NCI-H774 (cell line): ENCODE measurements around the gene BCAS3.

Source experiments
- DNase-seq: peaks from one replicate; lab custom pipeline; 2025; lab: John Stamatoyannopoulos, UW

Gene BCAS3

DNA sequence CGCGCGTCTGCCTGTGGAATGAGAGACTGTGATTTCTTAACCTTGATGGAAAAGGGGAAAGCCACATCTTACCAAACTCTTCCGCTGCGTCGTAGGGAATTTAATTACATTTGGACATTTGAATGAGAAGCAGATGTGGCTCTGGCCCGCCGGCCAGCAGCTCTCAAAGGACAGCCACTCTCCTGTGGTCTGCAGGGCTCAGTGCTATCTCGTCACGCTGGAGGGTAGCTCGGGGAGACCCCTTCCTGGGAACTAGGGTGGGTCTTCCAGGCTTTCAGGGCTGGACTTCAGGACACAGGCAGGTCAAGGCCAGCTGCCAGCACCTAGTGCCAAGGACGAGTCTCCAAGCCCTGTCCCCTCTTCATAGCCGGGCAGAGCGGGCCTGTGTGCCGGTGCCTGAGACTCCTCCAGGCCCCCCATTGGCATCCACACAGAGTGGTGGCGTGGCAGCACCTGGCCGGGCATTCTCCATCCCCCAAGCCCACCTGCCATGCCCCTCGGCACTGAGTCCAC is 706.1 kb downstream of the BCAS3 start:
- DNase-seq, result no peak

DNA sequence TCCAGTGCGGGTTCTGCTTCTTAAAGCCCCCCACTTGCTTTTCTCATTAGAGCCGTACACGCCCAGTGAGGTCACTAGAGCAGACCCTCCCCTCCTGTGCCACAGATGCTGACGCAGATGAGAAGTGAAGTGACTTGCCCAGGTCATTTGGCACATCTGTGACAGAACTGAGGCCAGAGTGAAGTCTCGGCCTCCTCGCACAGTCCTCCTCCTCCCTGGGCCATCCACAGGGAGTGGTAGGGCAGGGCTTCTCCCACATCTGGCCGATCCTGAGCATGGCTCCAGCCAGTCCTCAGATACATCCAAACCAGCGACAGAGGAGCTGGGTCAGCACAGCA is 706.7 kb downstream of the BCAS3 start:
- no peak for DNase-seq

DNA sequence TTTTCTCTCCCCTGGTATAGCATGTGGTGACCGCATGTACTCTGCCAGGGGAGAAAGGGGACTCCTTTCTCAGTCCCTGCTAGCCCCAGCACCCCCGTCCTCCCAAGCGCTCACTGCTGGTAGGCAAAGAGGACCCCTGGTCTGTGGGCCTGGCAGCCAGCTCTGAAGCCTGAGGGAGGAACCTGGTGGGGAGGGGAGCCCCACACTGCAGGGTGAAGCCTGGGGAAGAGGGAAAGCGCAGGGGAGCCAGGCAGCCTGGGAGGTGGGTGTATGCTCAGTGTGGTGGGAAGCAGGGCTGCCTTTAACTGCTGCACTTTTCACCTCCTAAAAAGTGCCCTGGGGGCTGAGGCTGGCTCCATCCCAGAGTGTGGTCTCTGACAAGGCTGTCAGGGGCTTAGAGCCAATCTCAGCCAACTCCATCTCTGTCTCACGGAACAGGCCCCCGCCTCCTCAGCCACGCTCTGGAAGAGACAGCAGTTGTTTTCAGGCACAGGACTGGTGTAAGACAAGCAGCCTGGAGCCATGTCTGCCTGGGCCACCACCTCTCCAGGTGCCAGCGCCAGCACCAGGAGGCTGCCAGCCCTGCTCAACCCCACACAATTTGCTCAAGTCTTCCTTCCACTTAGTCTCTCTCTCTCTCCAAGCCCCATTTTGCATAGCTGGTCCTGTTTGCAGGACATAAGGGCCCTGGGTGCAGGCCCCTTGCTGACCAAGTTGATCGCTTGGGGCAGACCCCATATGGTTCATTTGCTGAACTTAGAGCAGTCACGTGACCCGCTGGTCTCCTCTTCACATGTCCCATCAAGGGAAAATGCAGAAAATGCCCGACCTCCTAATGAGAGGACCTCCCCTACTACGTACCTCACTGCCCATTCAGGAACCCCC is 707.3 kb downstream of the BCAS3 start:
- DNase-seq, result no peak

DNA sequence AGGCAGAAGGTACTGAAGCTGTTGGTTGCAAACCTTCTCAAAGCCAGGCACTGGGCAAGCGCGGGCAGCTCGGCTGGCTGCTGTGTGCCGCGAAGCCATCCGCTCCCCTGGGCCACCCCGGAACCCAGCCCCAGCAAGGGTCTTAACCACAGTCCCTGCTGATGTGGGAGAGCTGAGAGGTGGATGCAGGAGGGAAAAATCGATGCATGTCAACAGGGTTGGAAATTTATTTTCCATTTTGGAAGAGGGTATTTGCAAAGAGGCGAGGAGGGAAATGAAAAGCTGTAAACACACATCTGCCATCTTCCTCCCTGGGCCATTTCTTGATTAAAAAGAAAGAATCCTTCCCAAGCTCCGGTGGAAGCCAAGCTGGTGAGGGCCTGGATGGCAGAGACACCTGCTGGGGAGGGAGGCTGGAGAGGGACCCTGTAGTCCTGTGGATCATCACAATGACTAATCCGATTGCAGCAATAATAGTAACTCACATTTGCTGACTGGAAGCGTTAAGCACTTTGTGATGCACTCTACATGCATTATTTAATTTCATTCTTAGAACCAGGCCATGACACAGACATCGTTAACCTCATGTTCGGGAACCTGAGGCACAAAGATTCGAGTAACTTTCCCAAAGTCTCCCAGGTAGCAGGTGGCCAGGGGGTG is 708.1 kb downstream of the BCAS3 start:
- DNase-seq, result no peak

DNA sequence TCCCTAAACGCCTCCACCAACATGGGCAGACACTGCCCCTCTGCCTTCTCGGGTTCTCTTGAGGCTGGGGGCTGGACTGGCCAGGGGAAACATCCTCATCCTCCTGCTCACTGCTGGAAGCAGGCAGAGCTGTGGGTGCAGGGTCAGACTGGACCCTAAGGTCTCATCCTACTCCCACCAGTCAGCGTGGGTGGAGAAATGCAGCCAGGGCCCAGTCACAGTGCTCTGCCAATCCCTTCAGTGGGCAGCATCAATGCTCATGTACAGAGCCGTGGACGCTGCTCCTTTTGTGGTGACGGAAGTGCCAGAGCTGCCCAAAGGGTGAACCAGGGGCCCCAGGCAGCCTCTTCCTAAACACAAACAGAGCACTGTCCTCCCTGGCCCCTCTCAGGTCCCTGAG is 708.6 kb downstream of the BCAS3 start:
- no peak for DNase-seq

DNA sequence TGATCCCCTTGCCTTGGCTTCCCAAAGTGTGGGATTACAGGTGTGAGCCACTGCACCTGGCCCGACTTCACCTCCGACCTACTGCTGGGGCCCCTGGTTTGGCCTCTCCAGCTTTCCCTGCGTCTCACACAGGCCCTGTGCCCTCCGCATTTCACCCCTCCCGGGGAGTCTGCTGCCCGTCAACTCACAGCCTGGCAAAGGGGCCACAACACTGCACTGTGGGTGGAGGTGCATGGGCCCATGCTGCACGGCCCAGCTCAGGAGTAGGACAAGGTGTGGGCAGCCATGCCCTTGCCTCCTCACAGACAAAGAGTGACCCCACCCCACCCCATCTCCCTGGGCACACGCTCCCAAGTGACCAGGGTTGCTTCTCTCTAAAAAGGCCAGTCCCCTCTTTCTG is 709.4 kb downstream of the BCAS3 start:
- no peak for DNase-seq

DNA sequence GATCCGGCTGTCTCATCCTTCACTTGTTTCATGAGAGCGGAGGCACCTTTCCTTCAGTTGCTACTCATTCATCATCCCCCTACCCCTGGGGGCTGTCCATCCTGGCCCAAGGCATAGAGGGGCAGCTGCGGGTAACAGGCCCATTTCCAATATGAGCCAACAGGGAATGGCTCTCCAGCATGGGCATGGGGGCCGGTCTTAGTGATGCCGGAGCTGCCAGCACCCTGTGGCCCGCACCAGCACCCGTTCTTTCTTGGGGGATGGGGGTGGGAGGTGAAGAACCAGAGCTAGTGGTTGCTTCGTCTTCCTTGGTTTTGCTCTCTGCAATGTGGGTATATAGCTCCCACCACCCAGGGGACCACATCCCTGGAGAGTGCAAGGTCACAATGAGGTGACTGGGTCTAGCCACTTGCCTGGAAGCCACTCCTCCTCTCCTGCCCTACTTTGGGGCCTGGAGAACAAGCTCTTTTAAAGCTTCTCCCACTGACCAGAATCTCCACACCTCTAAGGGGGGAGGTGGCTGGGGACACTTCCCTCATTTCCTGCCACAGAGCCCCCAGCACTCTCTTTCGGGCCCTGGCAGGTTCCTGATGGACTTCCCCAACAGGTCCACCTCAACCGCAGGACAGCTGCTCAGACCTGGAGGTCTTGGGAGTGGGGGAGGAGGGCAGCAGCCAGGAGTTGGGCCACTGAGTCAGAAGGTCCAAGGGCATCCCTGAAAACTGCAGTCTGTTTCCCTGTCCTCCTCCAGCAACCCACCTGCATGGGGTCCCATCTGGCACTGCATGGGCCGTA is 710.1 kb downstream of the BCAS3 start:
- DNase-seq, result no peak

DNA sequence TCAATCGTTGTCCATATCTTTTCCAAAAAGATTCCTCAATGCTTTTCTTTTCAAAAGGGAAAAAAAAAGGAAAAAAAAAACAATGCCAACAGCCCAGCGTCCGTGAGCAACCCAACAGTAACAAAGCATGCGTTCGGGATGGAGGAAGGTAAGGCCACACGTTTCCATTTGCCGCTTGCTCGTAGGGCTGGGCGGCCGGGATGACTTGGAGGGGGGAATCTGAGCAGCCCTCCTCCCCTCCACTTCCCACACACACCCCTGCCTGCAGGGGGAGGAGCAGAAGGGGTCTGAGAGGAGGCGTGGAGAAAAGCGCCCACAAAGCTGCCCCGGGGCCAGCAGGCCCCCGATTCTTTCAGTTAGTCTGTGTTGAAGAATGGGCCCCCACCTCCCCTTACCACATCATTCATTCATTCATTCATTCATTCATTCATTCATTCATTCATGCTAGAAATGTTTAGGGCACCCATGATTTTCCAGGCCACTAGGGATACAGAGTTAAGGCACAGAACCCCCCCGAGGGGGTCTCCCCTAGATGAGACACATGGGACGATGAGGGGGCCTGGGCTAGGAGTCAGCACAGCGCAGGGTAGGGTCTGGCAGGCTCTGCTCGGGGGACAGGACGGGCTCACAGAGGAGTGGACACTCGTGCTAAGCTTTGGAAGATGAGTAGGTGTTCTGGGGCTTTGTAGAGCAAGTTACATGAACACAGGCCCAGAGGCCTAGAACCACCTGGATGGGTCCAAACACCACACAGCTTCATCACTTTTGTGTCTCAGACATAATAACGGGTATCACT is 711.1 kb downstream of the BCAS3 start:
- DNase-seq, result no peak

DNA sequence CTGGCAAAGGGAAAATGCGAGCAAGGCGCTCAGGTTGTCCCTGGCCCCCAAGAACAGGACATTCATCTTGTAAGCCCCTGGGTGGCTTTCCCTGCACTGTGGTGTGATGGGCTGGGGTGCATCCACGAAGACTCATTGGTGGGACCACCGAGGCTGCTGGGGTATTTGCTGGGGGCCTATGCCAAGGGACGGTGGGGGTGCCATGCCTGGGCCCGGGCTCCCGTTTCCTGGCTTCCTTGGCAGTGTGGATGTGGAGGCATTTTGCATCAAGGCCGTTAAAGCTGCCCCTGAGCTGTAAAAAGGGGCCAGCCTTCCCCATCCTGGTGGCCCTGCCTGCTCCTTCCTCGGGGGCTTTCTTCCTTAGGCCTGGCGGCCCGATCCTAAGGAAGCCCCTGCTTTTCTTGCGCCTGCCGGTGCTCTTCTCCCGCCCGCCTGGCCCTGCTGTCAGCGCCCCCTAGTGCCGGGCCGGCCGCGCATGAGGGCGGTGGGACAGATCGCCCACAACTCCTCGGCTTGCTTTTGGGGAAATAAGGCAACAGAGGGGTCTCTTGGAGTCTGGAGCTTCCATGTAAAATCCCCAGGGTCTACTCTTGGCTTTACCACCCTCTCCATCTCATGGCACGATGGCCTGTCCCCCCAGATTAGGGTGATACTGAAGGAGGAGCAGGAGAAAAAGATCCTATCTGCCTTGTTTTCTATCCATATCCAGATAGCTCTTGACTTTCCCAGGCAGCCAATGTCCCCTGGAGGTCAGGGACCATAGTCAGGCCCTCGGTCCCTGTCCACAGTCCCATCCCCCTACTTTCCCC is 712.2 kb downstream of the BCAS3 start:
- no peak for DNase-seq

DNA sequence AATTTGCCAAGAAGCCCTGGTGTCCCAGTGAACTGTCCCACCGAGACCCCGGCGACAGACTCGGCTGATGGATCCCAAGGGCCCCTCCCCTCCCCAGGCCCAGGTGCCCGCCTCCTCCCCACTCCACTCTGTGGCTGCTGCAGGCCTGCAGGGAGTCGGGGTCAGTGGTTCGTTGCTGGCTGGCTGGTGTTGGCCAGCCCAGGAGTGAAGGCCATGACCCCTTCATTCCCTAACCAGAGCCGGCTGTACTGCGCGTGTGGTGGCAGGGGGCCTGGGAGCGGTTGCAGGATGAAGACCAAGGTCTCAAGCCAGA is 712.8 kb downstream of the BCAS3 start:
- DNase-seq, result no peak

DNA sequence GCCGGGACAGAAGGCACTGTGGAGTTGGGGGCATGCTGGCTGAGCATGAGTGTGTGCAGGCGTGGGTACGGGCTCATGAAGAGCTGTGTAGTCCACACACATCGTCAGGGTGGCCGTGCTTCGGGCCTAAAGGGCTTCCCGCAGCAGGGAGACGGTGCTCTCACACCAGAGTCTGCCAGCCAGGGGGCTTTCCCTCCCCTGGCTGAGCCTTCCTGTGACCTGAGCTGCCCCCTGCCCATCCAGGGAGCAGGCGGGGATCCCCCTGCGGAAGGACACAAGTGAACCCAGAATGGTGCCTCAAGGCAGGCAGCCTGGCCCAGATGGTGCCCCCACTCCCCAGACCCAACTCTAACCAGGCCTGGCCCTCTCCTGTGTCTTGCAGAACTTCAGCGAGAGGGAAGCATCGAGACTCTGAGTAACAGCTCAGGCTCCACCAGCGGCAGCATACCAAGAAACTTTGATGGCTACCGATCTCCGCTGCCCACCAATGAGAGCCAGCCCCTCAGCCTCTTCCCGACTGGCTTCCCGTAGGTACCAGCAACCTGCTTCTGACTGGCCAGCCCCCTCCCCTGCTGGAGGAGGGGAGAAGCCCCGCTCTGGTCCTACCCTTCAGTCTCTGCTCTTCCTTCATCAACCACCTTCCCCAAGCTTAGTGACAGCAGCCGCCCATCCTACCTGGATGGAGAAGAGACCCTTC is 714.1 kb downstream of the BCAS3 start:
- no peak for DNase-seq

DNA sequence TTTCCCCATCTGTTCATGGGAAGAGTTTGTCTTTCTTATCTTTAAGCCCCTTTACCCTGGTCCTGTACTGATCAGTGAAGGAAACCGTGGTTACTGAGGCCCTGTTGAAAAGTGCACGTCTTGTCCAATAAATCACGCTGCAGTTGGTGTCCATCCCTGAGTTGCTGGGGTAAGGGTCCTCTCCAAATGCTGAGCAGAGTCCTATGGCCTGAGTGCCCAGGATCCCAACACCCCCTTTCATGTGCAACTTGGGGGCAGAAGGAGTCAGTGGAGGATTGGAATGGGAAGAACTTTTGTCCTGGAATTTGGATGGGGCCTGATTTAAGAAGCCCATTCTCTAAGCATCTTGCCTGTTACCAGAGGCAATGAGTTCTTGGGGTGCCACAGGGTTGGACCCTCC is 715.0 kb downstream of the BCAS3 start:
- no peak for DNase-seq

DNA sequence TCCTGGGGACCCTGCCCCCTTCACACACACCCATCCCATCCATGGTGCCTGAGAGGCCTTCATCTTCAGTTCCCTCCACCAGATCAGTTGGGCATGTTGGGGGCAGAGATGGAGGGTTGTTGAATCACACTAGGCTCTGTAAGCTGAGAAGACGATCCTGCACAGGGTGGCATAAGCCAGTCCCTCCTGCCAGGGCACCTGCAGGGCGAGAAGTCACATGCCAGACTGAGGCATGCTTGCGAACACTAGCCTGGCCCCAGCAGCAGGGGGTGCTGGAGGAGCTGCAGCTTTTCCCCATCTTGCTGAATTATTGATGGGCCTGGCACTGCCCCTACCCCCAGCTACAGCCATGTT is 715.9 kb downstream of the BCAS3 start:
- no peak for DNase-seq

DNA sequence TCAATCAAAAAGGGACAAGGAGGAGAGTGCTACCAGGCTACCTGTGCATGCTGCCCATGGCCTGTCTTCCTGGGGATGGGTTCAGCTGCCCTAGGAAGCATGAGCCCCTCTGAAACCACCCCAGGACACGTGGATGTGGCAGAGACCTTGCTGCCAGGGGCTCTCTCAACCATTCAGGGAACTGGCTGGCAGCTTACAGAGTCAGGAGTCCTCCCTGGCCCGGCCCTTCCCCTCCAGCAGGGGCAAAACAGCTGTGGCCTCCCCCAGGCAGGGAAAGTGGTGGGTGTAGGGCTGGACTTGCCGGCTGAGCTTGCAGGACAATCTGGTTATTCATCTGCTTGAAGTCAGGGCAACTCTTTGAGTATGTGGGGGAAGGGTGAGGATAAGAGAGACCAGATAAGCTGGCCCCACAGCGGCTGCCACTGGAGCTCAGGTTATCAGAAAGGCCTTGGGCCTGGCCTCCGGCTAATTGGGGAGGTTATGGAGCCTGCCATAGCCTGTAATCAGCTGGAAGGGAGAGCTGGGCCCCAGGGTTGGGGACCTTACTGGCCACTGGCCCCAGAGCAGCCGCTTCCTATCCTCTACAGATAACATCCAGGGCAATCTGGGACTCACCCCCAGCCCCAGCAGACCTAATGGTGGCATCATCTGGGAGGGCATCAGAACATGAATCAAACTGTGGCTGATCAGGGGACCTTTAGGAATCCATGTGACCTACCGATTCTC is 716.4 kb downstream of the BCAS3 start:
- no peak for DNase-seq

DNA sequence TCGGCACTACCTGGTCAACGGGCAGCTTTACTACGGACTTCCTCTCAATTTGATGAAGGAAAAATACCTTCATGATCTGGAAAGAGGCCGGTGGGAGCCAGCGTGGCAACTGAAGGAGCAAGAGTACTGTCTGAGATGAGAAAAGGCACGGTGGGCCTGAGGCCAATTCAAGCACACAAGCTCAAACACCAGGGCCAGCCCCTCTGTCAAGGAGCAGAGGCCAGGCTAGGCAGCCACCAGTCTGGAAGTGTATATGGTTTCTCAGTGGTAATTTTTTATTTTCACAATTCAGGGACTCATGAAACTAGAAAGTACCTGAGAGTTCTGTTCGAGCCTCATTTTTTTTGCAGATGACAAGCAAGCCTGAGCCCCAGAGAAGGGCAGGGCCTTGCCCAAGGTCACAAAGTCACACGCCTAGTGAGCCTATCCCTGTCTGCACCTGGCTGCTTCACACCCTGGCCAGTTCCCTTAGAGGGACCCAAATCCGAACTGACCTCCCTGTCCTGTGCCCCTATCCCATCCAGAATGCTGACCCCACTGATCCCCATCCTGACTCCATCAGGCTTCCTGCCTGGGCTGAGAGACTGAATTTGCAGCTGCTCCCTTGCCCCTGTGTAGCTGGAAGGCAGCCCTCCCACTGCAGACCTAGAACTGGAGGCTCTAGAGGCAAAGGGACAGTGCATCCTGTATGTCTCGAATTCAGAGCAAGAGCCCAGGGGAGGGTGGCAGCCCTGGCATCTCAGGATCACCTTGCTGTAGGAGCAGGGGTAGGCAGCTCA is 717.2 kb downstream of the BCAS3 start:
- DNase-seq, result no peak

DNA sequence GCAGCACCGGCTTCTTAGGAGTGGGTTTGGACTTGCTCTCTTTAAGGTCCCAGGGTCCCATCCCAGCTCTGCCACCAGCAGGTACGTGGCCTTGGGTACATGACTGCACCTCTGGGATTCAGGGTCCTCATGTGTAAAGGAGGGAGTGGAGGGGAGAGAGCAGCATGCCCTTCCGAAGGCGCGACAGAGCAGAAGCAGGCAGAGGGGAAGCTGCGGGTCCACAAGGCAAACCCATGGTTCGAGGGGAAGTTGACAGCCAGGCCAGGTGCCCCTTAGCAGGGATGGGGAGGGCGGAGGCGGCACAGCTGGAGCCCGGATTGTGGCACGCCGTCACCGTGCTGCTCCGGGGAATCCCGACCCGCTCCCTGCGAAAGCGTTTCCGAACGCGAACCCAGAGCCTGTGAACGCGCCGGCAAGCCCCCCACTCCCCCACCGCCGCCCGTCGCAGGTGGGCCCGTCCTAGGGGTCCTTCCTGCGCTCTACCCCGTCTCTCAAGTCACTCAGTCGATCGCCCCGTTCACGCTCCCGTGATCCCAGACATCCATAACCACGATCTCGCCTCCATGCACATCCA is 717.8 kb downstream of the BCAS3 start:
- DNase-seq, result no peak

DNA sequence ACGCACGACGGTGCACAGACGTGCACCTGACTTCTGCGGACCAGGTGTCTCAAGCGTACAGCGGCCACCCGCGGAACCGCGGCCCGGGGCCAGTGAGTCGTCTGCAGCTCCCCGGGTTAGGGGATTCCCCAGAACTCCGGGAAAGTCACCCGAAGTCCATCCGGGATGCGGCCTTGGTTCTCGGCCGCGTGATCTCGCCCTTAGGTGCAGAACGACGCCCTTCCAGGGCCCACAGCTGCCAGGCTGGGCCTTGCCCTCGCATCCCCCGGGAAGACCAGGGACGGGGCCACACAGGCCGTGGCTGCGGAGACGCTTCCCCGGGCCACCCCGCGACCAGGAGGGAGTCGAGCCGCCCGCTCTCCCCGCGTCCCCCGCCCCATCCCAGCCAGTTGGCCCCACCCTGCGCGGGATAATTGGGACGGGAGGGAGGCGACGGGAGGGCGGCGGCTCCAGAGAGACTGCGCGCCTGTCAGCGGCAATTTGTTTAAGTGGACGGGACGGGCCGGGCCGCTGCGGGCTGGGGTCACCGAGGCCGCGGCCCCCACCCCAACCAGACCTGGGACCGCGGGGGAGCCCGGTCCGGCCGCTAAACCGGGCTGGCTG is 718.4 kb downstream of the BCAS3 start:
- no peak for DNase-seq

DNA sequence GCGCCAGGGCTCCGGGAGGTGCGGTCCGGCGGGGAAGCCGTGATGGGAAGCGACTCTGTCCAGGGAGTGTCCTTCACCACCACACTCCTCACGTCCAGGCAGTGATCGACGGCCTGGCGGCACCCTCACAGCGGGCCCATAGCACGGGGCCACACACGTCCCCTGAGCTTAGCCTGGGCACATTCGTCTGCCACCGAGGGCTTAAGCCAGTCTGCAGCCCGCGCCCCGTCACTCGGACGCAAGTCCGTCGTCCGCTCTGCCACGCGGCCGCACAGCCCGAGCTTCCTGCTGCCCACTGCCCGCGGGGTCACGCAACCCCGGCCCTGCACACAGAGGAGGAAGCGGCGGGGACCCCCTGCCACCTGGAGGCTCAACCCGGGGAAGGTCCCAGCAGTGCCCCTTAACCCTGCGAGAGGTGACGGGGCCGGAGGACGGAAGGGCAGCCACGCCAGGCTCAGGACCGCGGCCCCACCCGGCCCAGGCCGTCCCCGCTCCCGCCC is 719.0 kb downstream of the BCAS3 start:
- DNase-seq, result no peak
